Measurements from ENCODE around the gene MFN2. TPM values are rescaled to one million over a fixed set of nuclear protein-coding genes. Genes with fewer than 3 reads are reported as not detected.

Gene MFN2
- total and polyA plus RNA-seq, 2 experiments from 2014 or later: 15.1 to 40.4 TPM

- DNase-seq (ENCODE audit: low spot score) (no peak), ATAC-seq (no peak)
- Histone ChIP-seq H3K4me1 (ENCODE audit: insufficient read depth) (no peaks in the 10 kb centered on the region), H3K4me2 (no peak overlapping the region), H3K9me2 (ENCODE audit: insufficient read depth) (no peaks in the 10 kb centered on the region), H2AFZ (no peak overlapping the region), H3K79me2 (replicated peaks; ENCODE audit: insufficient read depth) (no peaks in the 10 kb centered on the region), H3K36me3 (ENCODE audit: insufficient read depth) (peaks cover 28% of the 10 kb centered on the region), H3F3A (replicated peaks; ENCODE audit: low read depth) (no peaks in the 10 kb centered on the region; the same call in 1 of the 2 replicates), H3K27me3 (ENCODE audit: insufficient read depth) (no peaks in the 10 kb centered on the region), H3K27ac (ENCODE audit: low read depth) (no peak overlapping the region), H4K20me1 (replicated peaks; ENCODE audit: insufficient read depth) (no peaks in the 10 kb centered on the region; the same call in none of the 2 replicates), H3K4me3 (no peak overlapping the region)
- TF ChIP-seq, protein P1, sequence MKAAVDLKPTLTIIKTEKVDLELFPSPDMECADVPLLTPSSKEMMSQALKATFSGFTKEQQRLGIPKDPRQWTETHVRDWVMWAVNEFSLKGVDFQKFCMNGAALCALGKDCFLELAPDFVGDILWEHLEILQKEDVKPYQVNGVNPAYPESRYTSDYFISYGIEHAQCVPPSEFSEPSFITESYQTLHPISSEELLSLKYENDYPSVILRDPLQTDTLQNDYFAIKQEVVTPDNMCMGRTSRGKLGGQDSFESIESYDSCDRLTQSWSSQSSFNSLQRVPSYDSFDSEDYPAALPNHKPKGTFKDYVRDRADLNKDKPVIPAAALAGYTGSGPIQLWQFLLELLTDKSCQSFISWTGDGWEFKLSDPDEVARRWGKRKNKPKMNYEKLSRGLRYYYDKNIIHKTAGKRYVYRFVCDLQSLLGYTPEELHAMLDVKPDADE (IDR thresholded peaks at IDR 0.05): no peak
- H3K36me3 Mint-ChIP-seq (ENCODE audit: low read depth): peaks cover 54% of the 10 kb centered on the region
- no peak overlapping the region for H3K27ac Mint-ChIP-seq
- H3K9me3 Mint-ChIP-seq: no peaks in the 10 kb centered on the region
- no peaks in the 10 kb centered on the region for H3K4me1 Mint-ChIP-seq
- no peak overlapping the region for H3K4me3 Mint-ChIP-seq
- peaks cover 4% of the 10 kb centered on the region for H3K27me3 Mint-ChIP-seq (ENCODE audit: insufficient read depth, low read depth, poor library complexity)
These were observed 48.0 kb downstream of the MFN2 start for GRCh38 chr1:12028248-12028647.

GRCh38 chr1:12028957-12029511, 48.8 kb downstream of the MFN2 start:
- Histone ChIP-seq H3K27ac (ENCODE audit: low read depth) (no peak overlapping the region), H2AFZ (no peak overlapping the region), H3K27me3 (ENCODE audit: insufficient read depth) (no peaks in the 10 kb centered on the region), H3K4me2 (no peak overlapping the region), H3K4me1 (ENCODE audit: insufficient read depth) (no peaks in the 10 kb centered on the region), H3K79me2 (replicated peaks; ENCODE audit: insufficient read depth) (no peaks in the 10 kb centered on the region), H4K20me1 (replicated peaks; ENCODE audit: insufficient read depth) (no peaks in the 10 kb centered on the region; the same call in none of the 2 replicates), H3K36me3 (ENCODE audit: insufficient read depth) (peaks cover 24% of the 10 kb centered on the region), H3K4me3 (no peak overlapping the region), H3F3A (replicated peaks; ENCODE audit: low read depth) (no peaks in the 10 kb centered on the region; the same call in 1 of the 2 replicates), H3K9me2 (ENCODE audit: insufficient read depth) (no peaks in the 10 kb centered on the region)
- Mint-ChIP-seq H3K4me3 (no peak overlapping the region), H3K4me1 (no peaks in the 10 kb centered on the region), H3K27ac (no peak overlapping the region), H3K27me3 (ENCODE audit: insufficient read depth, low read depth, poor library complexity) (peaks cover 4% of the 10 kb centered on the region), H3K36me3 (ENCODE audit: low read depth) (peaks cover 50% of the 10 kb centered on the region), H3K9me3 (no peaks in the 10 kb centered on the region)
- DNase-seq (ENCODE audit: low spot score): no peak
- no peak for ATAC-seq
- TF ChIP-seq ZNF114 (CRISPR knock-in tag; IDR thresholded peaks at IDR 0.05) (no peak), EZH2 (IDR thresholded peaks at IDR 0.05; ENCODE audit: low read depth, unreplicated experiment) (no peak), CREB1 (CRISPR knock-in tag; IDR thresholded peaks at IDR 0.05; ENCODE audit: low read depth) (no peak), POLR2AphosphoS5 (IDR thresholded peaks at IDR 0.05; ENCODE audit: low read depth) (no peak), EZH2phosphoT487 (IDR thresholded peaks at IDR 0.05; ENCODE audit: unreplicated experiment) (no peak), NANOG (IDR thresholded peaks at IDR 0.05; ENCODE audit: borderline replicate concordance) (no peak), ZNF462 (CRISPR knock-in tag; IDR thresholded peaks at IDR 0.05) (no peak), JUNB (IDR thresholded peaks at IDR 0.05; ENCODE audit: unreplicated experiment) (no peak)
- TF ChIP-seq, protein P2, sequence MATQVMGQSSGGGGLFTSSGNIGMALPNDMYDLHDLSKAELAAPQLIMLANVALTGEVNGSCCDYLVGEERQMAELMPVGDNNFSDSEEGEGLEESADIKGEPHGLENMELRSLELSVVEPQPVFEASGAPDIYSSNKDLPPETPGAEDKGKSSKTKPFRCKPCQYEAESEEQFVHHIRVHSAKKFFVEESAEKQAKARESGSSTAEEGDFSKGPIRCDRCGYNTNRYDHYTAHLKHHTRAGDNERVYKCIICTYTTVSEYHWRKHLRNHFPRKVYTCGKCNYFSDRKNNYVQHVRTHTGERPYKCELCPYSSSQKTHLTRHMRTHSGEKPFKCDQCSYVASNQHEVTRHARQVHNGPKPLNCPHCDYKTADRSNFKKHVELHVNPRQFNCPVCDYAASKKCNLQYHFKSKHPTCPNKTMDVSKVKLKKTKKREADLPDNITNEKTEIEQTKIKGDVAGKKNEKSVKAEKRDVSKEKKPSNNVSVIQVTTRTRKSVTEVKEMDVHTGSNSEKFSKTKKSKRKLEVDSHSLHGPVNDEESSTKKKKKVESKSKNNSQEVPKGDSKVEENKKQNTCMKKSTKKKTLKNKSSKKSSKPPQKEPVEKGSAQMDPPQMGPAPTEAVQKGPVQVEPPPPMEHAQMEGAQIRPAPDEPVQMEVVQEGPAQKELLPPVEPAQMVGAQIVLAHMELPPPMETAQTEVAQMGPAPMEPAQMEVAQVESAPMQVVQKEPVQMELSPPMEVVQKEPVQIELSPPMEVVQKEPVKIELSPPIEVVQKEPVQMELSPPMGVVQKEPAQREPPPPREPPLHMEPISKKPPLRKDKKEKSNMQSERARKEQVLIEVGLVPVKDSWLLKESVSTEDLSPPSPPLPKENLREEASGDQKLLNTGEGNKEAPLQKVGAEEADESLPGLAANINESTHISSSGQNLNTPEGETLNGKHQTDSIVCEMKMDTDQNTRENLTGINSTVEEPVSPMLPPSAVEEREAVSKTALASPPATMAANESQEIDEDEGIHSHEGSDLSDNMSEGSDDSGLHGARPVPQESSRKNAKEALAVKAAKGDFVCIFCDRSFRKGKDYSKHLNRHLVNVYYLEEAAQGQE (IDR thresholded peaks at IDR 0.05; ENCODE audit: unreplicated experiment): no peak
